Measurements from ENCODE around the gene SLC7A7.

DNA sequence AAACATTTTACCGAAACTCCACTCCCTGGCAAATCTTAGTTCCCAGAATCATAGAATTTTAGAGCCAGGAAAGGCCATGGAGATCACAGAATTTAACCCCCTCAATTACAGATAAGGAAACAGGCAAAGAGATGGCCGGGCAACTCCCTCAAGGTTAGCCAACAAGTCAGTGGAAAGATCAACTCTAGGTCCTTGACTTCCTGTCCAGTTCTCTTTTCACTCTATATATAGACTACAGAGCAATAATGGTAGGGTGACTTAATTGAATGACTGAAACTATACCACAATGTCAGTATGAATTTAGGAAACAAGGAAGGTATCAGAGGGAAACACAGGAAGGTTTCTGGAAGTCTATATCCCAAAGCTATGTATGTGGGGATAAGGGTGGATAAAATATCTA lies 37.2 kb downstream of the SLC7A7 start:
- no peak for TF ChIP-seq POLR2A (IDR thresholded peaks at IDR 0.05)
- TF ChIP-seq, protein P1, sequence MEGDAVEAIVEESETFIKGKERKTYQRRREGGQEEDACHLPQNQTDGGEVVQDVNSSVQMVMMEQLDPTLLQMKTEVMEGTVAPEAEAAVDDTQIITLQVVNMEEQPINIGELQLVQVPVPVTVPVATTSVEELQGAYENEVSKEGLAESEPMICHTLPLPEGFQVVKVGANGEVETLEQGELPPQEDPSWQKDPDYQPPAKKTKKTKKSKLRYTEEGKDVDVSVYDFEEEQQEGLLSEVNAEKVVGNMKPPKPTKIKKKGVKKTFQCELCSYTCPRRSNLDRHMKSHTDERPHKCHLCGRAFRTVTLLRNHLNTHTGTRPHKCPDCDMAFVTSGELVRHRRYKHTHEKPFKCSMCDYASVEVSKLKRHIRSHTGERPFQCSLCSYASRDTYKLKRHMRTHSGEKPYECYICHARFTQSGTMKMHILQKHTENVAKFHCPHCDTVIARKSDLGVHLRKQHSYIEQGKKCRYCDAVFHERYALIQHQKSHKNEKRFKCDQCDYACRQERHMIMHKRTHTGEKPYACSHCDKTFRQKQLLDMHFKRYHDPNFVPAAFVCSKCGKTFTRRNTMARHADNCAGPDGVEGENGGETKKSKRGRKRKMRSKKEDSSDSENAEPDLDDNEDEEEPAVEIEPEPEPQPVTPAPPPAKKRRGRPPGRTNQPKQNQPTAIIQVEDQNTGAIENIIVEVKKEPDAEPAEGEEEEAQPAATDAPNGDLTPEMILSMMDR (IDR thresholded peaks at IDR 0.05 in 4 of 5, conservative IDR thresholded peaks at IDR 0.05 in 1 of 5) = no peak

All from gastrocnemius medialis (tissue), 4 donors.